ENCODE data around the gene GJA5.
"Not testable (repeated sequence)": the region's sequence is repeated elsewhere in the genome, so short reads cannot be mapped to it uniquely, and the experiment has no call there.

Gene GJA5

DNA sequence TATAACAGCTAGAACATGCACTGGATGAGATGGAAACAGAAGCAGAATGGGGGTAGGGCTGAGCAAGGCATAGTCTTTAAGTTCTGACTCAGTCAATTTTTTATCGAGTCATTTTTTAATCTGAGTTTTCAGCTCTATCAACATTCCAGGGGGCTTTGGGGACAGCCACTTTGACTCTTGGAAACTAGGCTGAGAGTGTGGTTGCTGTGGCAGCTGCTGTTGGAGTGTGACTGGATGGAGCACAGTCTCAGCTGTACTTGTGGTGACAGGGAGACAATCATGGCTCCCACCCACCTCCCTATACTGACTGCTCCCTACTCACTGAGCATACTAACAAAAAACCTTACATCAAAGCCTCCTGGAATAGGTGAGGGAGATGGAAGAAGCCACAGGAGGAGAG, 25.0 kb downstream of the GJA5 start:
- H3K4me3 ChIP-seq (ENCODE audit: low read depth, low read length), result no peak overlapping the region
- TF ChIP-seq, protein P1, sequence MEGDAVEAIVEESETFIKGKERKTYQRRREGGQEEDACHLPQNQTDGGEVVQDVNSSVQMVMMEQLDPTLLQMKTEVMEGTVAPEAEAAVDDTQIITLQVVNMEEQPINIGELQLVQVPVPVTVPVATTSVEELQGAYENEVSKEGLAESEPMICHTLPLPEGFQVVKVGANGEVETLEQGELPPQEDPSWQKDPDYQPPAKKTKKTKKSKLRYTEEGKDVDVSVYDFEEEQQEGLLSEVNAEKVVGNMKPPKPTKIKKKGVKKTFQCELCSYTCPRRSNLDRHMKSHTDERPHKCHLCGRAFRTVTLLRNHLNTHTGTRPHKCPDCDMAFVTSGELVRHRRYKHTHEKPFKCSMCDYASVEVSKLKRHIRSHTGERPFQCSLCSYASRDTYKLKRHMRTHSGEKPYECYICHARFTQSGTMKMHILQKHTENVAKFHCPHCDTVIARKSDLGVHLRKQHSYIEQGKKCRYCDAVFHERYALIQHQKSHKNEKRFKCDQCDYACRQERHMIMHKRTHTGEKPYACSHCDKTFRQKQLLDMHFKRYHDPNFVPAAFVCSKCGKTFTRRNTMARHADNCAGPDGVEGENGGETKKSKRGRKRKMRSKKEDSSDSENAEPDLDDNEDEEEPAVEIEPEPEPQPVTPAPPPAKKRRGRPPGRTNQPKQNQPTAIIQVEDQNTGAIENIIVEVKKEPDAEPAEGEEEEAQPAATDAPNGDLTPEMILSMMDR (IDR thresholded peaks at IDR 0.05; ENCODE audit: control insufficient read depth, extremely low read depth, insufficient read depth), result no peak
- no peak for DNase-seq (ENCODE audit: low read depth)

GRCh38 chr1:147734291-147734841, 26.0 kb downstream of the GJA5 start:
- H3K4me3 ChIP-seq (ENCODE audit: low read depth, low read length); DNase-seq (ENCODE audit: low read depth): not testable (repeated sequence)

- TF ChIP-seq, protein P1 (IDR thresholded peaks at IDR 0.05; ENCODE audit: control insufficient read depth, extremely low read depth, insufficient read depth), result no peak
- H3K4me3 ChIP-seq (ENCODE audit: low read depth, low read length), result no peak overlapping the region
- no peak for DNase-seq (ENCODE audit: low read depth)
Measured at GRCh38 chr1:147729315-147729714, 31.1 kb downstream of the GJA5 start.

DNA sequence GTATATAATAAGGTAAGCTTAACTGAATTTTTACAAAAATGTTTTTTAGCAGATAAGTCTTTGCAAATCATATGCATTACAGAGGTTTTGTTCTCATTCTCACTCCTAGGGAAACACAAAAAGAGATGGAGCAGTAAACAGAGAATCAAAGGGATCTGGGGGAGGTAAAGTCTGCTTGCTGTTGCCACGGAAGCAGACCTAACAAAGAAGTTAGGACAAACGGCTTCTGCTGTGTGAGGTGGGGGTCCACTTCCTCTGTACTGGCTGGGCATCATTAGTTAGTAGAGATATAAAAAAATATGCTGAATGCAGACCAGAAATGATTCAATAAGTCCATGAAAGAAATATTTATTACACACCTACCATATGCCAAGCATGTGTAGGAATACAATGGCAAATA, 34.2 kb downstream of the GJA5 start:
- TF ChIP-seq, protein P1 (IDR thresholded peaks at IDR 0.05; ENCODE audit: control insufficient read depth, extremely low read depth, insufficient read depth), result no peak
- no peak overlapping the region for H3K4me3 ChIP-seq (ENCODE audit: low read depth, low read length)
- DNase-seq (ENCODE audit: low read depth), result no peak

DNA sequence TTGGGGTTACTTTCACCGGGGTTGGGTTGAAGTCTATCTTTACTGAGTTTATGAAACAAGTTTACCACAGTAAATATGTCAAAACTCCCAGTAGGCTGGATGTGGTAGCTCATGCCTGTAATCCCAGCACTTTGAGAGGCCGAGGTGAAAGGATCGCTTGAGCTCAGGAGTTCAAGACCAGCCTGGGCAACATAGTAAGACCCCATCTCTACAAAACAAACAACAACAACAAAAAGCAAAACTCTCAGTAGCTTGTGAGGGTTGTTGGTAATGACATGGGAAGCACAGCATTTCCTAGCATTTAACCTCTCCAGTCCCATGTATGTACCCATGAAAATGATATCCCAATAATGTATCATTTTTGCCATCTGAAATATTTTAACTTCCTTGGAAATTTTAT, 34.7 kb downstream of the GJA5 start:
- no peak for DNase-seq (ENCODE audit: low read depth)
- H3K4me3 ChIP-seq (ENCODE audit: low read depth, low read length), result no peak overlapping the region
- TF ChIP-seq, protein P1 (IDR thresholded peaks at IDR 0.05; ENCODE audit: control insufficient read depth, extremely low read depth, insufficient read depth), result no peak

- DNase-seq (ENCODE audit: low read depth), result no peak
- H3K4me3 ChIP-seq (ENCODE audit: low read depth, low read length), result no peak overlapping the region
- TF ChIP-seq, protein P1 (IDR thresholded peaks at IDR 0.05; ENCODE audit: control insufficient read depth, extremely low read depth, insufficient read depth), result peak; percentile 79
Measured at GRCh38 chr1:147723691-147724323, 36.6 kb downstream of the GJA5 start.

- no peak for DNase-seq (ENCODE audit: low read depth)
- no peak overlapping the region for H3K4me3 ChIP-seq (ENCODE audit: low read depth, low read length)
- TF ChIP-seq, protein P1 (IDR thresholded peaks at IDR 0.05; ENCODE audit: control insufficient read depth, extremely low read depth, insufficient read depth), result no peak
Measured at GRCh38 chr1:147722124-147722523, 38.3 kb downstream of the GJA5 start.
